Dedifferentiated amniotic fluid mesenchymal stem cell (primary cell): ENCODE measurements around the gene UGT2B10.
"Not testable (repeated sequence)": the region's sequence is repeated elsewhere in the genome, so short reads cannot be mapped to it uniquely, and the experiment has no call there.

Experiments used
- DNase-seq: peaks from one replicate; pipeline ENCODE4 v3.0.0-alpha.2; 2016; ENCODE audit errors: extremely low spot score

UGT2B10 gene

DNA sequence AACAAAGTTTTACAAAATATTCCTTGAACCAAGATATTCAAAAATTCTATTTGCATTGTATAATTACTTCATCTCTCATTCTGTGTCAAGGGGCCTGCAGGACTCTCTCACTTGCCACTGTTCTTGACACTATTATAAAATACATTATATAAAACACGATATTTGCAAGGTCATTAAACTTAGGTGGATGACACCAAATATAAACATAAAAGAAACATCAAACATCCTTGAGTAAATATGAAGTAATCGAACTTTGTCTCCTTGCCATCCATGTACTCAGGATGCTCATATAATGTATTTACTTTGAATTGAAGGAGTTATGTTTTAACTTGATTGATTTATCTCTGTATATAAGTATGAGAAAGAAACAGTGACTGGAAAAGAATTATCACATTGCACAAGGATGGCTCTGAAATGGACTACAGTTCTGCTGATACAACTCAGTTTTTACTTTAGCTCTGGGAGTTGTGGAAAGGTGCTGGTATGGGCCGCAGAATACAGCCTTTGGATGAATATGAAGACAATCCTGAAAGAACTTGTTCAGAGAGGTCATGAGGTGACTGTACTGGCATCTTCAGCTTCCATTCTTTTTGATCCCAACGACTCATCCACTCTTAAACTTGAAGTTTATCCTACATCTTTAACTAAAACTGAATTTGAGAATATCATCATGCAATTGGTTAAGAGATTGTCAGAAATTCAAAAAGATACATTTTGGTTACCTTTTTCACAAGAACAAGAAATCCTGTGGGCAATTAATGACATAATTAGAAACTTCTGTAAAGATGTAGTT is at the start of gene UGT2B10:
Gene UGT2B10, plus strand, starts transcription at position 378 of the 793 bp plus-strand sequence. Its CDS starts 26 bp downstream, at position 404.
- DNase-seq, result not testable (repeated sequence)

DNA sequence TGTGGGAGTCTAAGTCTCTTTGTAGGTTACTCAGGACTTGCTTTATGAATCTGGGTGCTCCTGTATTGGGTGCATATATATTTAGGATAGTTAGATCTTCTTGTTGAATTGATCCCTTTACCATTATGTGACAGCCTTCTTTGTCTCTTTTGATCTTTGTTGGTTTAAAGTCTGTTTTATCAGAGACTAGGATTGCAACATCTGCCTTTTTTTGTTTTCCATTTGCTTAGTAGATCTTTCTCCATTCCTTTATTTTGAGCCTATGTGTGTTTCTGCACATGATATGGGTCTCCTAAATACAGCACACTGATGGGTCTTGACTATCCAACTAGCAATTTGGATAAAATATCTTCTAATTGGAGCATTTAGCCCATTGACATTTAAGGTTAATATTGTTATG is 44.0 kb upstream of the UGT2B10 start:
- not testable (repeated sequence) for DNase-seq

DNA sequence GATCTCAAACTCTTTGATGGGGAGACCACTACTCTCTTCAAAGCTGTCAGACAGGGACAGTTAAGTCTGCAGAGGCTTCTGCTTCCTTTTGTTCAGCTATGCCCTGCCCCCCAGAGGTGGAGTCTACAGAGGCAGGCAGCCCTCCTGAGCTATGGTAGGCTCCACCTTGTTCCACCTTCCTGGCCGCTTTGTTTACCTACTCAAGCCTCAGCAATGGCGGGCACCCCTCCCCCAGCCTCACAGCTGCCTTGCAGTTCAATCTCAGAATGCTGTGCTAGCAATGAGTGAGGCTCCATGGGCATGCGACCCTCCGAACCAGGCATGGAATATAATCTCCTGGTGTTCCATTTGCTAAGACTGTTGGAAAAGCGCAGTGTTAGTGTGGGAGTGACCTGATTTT is 42.1 kb upstream of the UGT2B10 start:
- DNase-seq, result no peak

DNA sequence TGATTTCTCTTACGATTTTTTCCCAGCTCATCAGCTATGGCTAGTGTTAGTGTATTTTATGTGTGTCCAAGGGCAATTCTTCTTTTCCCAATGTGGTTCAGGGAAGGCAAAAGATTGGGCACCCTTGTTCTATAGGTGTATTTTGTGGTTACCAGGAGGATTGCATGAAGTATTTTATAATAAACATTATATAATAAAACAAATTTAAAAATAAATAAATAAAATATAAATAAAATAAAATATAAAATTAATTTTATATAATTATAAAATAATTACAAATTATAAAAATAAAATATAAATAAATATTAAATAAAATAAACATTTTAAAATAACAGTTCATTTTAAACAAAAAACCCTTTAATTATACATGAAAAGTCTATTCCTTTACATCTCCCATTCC is 35.6 kb upstream of the UGT2B10 start:
- DNase-seq, result no peak

DNA sequence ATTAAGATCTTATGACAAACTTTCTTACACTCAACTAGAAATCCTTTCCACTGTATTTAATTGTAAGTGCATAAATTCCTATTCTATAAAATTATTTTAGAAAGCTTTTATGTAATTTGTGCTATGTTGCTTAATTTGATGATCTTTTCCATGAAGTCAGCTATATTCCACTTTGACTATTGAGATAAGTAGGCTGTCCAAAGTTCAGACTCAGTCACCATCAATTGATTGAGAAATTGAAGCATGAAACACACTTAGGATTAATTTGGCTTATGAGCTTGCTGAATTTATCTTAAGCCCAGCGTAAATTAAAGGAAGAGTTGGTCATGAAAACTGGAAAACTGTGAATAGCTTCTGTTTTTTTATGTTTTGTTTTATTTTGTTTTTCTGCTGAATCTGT is 18.7 kb upstream of the UGT2B10 start:
- no peak for DNase-seq

DNA sequence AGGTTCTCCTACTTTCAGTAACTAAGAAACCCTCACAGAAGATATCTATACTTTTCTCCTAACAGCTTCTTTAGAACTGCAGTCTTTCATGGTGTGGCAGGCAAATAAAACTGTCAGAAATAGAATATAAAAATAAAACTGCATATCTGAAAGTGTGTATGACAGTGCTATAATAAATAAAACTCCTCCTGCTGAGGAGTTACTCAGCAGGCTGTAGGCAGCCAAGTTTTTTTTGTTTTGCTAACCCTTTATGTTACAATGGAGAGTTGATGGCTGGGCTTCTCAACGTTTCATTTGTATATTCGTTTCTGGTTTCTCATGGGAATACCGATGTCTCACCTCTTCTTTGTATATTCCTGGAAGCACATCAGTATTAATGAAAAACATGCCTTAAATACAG is 18.2 kb upstream of the UGT2B10 start:
- DNase-seq, result no peak

DNA sequence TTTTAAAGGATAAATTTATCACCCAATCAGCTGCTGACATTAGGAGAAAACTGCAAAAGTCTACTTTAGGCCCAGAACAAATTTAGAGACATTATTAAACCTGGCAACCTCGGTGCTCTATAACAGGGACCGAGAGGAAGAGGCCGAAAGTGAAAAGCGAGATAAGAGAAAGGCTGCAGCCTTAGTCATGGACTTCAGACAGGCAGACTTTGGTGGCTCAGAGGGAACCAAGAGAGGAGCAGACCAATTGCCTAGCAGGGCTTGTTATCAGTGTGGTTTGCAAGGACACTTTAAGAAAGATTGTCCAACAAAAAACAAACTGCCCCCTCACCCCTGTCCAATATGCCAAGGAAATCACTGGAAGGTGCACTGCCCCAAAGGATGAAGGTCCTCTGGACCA is 12.8 kb upstream of the UGT2B10 start:
- DNase-seq, result no peak

DNA sequence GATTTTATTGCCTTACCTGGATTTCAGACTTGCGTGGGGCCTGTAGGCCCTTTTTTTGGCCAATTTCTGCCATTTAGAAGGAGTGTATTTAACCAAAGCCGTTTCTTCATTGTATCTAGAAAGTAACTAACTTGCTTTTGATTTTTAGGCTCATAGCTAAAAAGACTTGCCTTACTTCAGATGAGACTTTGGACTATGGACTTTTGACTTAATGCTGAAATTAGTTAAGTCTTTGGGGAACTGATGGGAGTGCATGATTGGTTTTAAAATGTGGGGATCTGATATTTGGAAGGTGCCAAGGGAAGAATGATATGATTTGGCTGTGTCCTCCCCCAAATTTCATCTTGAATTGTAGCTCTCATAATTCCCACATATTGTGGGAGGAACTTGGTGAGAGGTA is 7.7 kb upstream of the UGT2B10 start:
- DNase-seq, result no peak

DNA sequence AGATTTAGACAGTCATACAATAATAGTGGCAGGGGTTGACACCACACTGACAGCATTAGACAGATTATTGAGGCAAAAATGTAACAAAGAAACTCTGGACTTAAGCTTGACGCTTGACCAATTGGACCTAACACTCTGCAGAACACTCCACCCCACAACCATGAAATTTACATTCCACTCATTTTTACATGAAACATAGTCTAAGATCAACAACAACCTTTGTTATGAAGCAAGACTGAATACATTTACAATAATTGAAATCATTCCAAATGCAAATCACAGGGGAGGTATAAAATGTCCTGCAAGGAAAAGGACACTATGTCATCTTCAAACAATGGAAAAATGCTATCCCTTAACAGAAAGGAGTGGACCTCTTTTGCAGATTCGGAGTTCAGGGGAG is 4.9 kb upstream of the UGT2B10 start:
- DNase-seq, result no peak

DNA sequence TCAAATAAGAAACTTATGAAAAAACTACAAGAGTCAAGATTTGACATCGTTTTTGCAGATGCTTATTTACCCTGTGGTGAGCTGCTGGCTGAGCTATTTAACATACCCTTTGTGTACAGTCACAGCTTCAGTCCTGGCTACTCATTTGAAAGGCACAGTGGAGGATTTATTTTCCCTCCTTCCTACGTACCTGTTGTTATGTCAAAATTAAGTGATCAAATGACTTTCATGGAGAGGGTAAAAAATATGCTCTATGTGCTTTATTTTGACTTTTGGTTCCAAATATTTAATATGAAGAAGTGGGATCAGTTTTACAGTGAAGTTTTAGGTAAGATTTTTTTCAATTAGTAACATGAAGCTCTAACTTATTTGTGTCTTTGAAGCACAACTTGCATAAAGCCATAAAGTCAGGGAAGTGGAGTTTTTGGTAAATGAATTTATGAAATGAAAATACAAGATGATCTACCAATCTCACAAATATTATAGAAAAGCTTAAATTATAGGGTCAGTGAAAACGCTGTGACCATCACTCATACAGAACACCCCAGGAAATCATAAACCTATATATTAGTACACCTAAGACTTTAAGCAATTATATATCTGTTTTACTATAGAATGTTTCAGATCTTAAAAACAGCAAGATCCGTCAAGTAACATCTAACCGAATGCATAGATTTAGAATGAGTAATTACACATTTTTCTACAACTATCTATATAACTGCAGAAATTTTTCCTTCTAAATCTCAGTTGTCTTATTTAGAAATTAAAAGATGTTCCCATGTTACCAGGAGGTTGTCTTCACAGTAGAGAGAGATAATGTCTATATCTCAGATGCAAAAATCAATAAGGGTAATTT is 844 bp downstream of the UGT2B10 start:
- DNase-seq, result not testable (repeated sequence)

DNA sequence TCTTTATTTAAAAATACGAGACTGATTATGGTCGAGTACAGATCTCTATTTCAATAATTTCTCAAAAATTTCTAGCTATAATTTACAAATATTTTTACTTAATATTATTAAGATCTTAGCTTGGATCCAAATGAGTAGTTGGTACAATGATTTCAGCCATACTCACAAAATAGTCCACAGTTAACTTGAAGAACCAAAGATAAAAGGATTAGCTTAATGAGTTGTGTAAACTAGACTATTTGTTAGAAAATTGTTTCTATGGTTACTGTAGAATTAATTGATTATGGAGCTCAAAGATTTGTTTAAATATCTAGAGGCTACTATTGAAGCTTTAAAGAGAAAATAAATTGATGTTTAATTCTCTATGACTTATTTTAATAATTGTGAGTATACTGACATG is 1.6 kb downstream of the UGT2B10 start:
- no peak for DNase-seq

DNA sequence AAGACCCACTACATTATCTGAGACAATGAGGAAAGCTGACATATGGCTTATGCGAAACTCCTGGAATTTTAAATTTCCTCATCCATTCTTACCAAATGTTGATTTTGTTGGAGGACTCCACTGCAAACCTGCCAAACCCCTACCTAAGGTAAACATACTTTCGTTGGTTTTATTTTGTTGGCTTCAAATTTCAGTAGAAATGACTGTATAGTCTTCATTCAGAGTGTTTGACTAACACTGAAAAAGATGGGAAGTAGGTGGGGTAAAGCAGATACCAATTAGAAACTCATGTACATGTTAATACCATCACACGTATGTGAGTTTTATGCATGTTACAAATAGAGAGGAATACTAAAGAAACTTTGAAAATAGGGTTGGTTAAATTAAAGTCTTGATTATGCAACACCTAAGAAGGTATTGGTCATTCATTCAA is 2.3 kb downstream of the UGT2B10 start:
- DNase-seq, result not testable (repeated sequence)

DNA sequence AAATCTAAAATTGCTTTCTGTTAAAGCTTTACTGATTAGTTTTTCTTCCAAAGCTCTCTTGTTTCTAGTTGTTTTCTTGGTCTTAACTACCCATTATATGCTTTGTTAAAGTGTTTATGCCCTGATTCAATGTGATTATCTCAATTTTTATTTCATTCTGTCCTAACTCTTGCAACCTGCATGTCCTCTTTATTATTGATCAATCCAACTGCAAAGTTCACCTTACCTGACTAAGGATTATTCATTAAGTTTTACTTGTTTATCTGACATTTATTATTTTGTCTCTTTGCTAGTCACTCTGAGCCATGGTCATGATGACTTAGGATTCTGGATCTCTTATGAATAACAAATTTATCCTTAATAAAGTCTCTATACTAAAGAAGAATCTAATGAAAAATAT is 15.8 kb downstream of the UGT2B10 start:
- DNase-seq, result no peak

DNA sequence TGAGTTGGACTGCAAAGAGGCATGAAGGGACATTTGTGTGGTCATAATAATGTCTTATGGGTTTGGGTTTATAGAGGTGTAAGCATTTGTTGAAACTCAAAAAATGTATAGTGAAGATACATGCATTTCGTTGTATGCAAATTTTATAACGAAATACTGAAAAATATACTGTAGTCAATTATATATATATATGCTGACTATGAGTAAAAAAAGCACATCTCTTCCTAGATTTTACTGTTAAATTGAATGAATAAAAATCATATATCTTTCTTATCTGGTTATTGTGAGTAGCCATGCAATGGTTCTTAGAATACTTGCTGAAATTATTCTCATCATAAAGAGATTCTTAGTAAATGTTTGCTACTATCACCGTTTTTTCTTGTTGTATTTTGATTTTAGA is 34.5 kb downstream of the UGT2B10 start:
- no peak for DNase-seq

DNA sequence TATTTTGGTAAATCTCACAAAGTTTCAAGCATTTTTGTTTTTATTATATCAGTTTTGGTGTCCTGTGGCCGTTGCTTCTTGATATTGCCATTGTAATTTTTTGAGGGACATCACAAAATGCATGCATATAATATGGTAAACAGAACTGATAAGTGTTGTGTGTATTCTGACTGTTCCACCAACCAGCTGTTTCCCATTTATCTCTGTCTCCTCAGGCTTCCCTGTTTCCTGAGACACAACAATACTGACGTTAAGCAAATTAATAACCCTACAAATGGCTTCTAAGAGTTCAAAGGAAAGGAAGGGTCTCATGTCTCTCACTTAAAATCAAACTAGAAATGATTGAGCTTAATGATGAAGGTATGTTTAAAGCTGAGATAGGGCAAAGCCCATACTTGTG is 40.0 kb downstream of the UGT2B10 start:
- DNase-seq, result no peak

DNA sequence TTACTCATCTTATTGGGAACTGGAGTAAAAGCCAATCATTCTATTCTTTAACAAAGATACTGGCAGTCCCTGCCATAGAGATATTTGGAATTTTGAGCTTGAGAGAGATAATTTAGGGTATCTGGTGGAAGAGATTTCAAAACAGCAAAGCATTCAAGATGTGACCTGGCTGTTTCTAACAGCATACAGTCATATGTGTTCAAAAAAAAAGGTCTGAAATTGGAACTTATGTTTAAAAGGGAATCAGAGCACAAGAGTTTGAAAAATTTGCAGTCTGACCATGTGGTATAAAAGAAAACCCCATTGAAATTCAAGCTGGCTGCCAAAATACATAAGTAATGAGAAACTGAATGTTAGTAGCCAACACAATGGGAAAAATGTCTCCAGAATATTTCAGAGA is 42.2 kb downstream of the UGT2B10 start:
- no peak for DNase-seq

DNA sequence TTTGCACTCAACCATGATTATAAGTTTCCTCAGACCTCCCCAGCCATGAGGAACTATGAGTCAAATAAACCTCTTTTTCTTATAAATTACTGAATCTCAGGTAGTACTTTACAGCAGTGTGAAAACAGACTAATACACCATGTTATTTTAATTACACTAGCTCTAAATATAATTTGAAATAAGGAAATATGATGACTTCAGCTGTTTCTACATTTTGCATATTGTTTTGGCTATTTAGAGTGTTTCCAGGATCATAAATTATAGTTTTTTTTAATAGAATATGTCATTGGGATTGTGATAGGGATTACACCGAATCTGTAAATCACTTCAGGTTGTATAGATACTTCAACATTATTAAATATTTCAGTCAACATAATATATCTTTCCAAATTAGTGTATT is 43.9 kb downstream of the UGT2B10 start:
- DNase-seq, result no peak

DNA sequence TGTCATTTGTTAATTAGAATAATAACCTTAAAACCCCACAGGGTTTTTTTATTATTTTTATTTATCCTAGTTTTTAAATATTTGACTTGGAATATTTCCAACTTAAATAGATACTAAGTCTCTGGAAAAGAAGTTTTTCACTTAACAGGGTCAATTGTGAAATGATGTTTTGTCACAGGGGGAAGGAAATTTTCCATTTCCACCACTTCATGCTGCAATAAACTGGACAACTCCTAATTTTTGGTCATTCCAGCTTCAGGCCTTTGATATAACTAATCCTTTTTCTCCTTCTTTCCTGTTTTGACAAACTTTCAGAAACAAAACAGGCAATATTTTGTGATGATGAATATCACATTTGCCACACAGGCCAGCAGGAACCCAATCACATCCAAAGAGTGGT is 45.3 kb downstream of the UGT2B10 start:
- DNase-seq, result no peak

DNA sequence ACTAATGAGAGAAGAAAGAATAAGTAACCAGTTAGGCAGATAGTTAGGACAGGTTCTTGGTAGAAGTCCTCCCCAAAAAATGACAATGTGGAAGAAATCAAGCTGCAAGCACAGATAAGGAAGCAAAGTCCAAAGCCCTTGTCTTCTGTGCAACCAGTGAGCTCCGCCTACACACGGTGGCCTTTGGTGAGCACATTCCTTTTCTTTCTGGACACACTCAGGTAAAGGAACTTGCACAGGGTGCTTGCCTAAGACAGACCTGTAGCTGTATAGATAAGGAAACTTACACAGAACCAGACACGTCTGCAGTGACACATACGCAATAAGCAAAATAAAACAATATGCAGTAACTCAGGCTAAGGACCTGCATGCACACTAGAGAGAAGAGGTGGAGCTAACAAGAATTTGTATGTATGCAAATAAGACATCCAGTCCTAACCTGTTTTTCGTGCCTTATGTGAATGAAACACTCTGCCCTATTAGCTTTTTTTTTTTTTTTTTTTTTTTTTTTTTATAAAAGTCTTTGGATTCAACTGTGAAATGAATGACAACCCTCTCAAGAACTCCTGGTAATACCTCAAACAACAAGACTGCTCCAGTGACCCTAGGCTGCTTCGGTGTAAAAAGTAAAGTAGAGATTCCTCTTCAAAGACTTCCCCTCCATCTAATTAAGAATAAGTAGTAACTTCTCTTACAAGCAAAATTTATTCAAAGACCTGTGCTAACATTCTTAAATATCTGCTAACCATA is 48.8 kb downstream of the UGT2B10 start:
- DNase-seq, result no peak

DNA sequence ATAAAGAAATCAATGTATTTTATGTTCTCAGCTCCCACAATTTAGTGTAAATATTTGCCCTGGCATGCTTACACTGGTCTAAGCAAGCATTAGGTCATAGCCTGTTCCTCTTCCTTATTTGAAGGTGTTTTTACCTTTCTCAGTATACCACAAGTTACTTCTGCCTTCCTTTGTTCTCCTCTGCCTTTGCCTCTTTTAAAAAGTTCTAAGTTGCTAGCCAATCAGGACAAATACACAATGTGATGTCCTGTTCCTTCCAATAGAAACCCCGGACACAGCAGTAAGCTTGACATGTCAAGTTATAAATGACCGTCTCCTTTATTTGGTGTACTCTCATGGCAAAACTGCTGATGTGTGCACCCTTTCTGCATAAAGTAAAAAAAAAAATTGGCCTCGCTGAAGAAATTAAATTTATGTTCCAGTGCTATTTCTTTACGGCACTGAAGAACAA is 49.4 kb downstream of the UGT2B10 start:
- DNase-seq, result no peak

DNA sequence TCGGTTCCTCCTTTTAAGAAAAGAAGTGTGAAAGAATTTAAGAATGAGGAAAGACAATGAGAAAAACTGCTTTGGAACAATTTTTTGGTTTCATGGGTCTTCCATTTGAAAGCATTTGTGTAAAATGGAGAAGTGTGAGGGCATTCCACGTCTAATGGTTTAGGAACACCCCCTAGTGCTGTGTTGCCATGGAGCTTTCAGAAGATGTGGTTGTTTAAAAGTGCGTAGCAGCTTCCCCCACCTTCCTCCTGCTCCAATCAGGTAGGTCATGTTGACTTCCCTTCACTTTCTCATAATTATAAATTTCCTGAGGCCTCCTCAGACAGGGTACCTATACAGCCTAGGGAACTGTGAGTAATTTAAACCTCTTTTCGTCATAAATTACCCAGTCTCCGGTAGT is 50.0 kb downstream of the UGT2B10 start:
- DNase-seq, result no peak

DNA sequence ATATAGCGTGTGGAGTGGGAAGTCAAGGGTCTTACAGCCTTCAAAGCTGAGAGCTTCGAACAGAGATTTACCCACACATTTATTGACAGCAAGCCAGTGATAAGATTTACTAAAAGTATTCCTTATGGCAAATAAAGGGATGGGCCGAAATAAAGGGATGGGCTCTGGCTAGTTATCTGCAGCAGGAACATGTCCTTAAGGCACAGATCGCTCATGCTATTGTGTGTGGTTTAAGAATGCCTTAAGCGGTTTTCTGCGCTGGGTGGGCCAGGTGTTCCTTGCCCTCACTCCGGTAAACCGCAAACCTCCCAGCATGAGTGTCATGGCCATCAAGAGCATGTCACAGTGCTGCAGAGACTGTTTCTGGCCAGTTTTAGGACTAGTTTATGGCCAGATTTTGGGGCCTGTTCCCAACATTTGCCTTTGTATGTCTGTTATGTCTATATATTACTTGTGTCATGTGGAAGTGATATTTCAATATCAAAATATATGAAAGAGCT is 53.5 kb downstream of the UGT2B10 start:
- DNase-seq, result no peak
